Astrocyte (in vitro differentiated cells and primary cell): ENCODE results near the gene LRRC15. TPM values are rescaled to one million over a fixed set of nuclear protein-coding genes. Genes with fewer than 3 reads are reported as not detected.

Experiments used
- DNase-seq: peaks from one replicate; pipeline ENCODE4 v3.0.0-alpha.2; 2010; ENCODE audit warnings: low read depth
- FAIRE-seq: peaks from 2 replicates; lab custom pipeline; 2011; peaks lifted over from hg19 to GRCh38; lab: Jason Lieb, UNC
- H2AFZ ChIP-seq: 2 replicates; pipeline ENCODE4 v1.6.0; 2012; ENCODE audit warnings: low read depth, low read length, inconsistent platforms
- H3K27ac ChIP-seq: 2 replicates; pipeline ENCODE4 v1.5.1; 2011; ENCODE audit warnings: low read depth, low read length, inconsistent platforms
- H3K27me3 ChIP-seq: 2 replicates; pipeline ENCODE4 v1.6.0; 2011; ENCODE audit warnings: low read length, inconsistent platforms; ENCODE audit not compliant: insufficient read depth
- H3K36me3 ChIP-seq: 2 replicates; pipeline ENCODE4 v1.5.1; 2011; ENCODE audit warnings: low read length, inconsistent platforms; ENCODE audit not compliant: insufficient read depth
- H3K4me1 ChIP-seq: 2 replicates; pipeline ENCODE4 v1.5.1; 2011; ENCODE audit warnings: low read length, inconsistent platforms; ENCODE audit not compliant: insufficient read depth
- H3K4me2 ChIP-seq: 2 replicates; pipeline ENCODE4 v1.6.0; 2012; ENCODE audit warnings: low read length, inconsistent platforms
- H3K4me3 ChIP-seq: 2 replicates; pipeline ENCODE4 v1.5.1; 2011; ENCODE audit warnings: low read depth, mild to moderate bottlenecking, low read length, inconsistent platforms; ENCODE audit not compliant: insufficient read depth
- H3K79me2 ChIP-seq: 2 replicates; pipeline ENCODE4 v1.6.0; 2012; ENCODE audit warnings: mild to moderate bottlenecking, low read length, inconsistent platforms; ENCODE audit not compliant: insufficient read depth
- H3K9ac ChIP-seq: 2 replicates; pipeline ENCODE4 v1.6.0; 2012; ENCODE audit warnings: mild to moderate bottlenecking, low read length, inconsistent platforms
- H3K9me3 ChIP-seq: 2 replicates; pipeline ENCODE4 v1.5.1; 2012; ENCODE audit warnings: low read depth, mild to moderate bottlenecking, low read length, inconsistent platforms; ENCODE audit not compliant: insufficient read depth
- H4K20me1 ChIP-seq: 2 replicates; pipeline ENCODE4 v1.6.0; 2012; ENCODE audit warnings: low read length, inconsistent platforms; ENCODE audit not compliant: insufficient read depth
- H3K27ac Mint-ChIP-seq: one replicate; pipeline ENCODE4 v1.8.0; 2021; ENCODE audit warnings: mild to moderate bottlenecking, mixed read lengths; ENCODE audit not compliant: unreplicated experiment
- H3K27me3 Mint-ChIP-seq: one replicate; pipeline ENCODE4 v1.8.0; 2021; ENCODE audit warnings: low read depth, mixed read lengths; ENCODE audit not compliant: unreplicated experiment
- H3K36me3 Mint-ChIP-seq: one replicate; pipeline ENCODE4 v1.8.0; 2021; ENCODE audit warnings: low read depth, mixed read lengths; ENCODE audit not compliant: unreplicated experiment
- H3K4me1 Mint-ChIP-seq: one replicate; pipeline ENCODE4 v1.8.0; 2021; ENCODE audit warnings: low read depth, mixed read lengths; ENCODE audit not compliant: unreplicated experiment
- H3K4me3 Mint-ChIP-seq: one replicate; pipeline ENCODE4 v1.8.0; 2021; ENCODE audit warnings: mild to moderate bottlenecking, moderate library complexity, mixed read lengths; ENCODE audit not compliant: unreplicated experiment
- H3K9me3 Mint-ChIP-seq: one replicate; pipeline ENCODE4 v1.8.0; 2021; ENCODE audit warnings: mild to moderate bottlenecking, mixed read lengths; ENCODE audit not compliant: unreplicated experiment
- EZH2 ChIP-seq: IDR thresholded peaks from 2 replicates; pipeline ENCODE4 v1.6.1; 2012; ENCODE audit warnings: mild to moderate bottlenecking, low read length, inconsistent platforms; ENCODE audit not compliant: insufficient read depth
- total RNA-seq: library from RNA; stranded (reverse); gene quantifications from 2 replicates; pipeline ENCODE4 v1.2.1, GENCODE V29; 2021
- TF ChIP-seq, protein P1 (sequence below): IDR thresholded peaks from 2 replicates; pipeline ENCODE4 v1.5.1; 2011; ENCODE audit warnings: low read depth, mild to moderate bottlenecking, inconsistent platforms, low read length, moderate library complexity; ENCODE audit not compliant: insufficient read depth

LRRC15 gene
- total RNA-seq, 1 donor from 2014 or later = 1.4 TPM

DNA sequence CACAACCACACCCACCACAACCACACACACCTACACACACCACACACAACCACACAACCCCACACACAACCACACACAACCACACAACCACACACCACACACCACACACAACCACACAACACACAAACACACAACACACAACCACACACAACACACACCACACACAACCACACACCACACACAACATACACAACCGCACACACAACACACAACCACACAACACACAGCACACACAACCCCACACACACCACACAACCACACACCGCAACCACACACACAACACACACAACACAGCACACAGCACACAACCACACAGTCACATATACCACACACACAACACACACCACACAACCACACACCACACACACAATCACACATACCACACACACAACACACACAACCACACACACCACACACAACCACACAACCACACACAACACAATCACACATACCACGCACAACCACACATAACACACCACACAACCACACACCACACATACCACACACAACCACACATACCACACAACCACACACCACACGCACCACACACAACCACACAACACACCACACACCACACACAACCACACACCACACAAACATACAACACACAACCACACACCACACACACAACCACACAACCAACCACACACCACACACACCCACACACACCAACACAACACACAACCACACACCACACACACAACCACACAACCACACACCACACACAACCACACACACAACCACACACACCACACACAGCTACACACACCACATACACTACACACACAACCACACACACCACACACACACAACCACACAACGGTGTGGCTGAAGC is 42.1 kb downstream of the LRRC15 start:
- Histone ChIP-seq H3K9ac (no peak overlapping the region), H3K4me2 (no peak overlapping the region), H3K4me1 (peaks cover 23% of the 10 kb centered on the region), H3K27me3 (no peaks in the 10 kb centered on the region), H4K20me1 (peaks cover 8% of the 10 kb centered on the region), H3K79me2 (no peaks in the 10 kb centered on the region), H3K9me3 (peaks cover 10% of the 10 kb centered on the region), H3K4me3 (no peak overlapping the region), H3K36me3 (no peaks in the 10 kb centered on the region), H2AFZ (no peak overlapping the region), H3K27ac (no peak overlapping the region)
- no peaks in the 10 kb centered on the region for H3K36me3 Mint-ChIP-seq
- no peak overlapping the region for H3K27ac Mint-ChIP-seq
- no peak for TF ChIP-seq EZH2
- TF ChIP-seq, protein P1, sequence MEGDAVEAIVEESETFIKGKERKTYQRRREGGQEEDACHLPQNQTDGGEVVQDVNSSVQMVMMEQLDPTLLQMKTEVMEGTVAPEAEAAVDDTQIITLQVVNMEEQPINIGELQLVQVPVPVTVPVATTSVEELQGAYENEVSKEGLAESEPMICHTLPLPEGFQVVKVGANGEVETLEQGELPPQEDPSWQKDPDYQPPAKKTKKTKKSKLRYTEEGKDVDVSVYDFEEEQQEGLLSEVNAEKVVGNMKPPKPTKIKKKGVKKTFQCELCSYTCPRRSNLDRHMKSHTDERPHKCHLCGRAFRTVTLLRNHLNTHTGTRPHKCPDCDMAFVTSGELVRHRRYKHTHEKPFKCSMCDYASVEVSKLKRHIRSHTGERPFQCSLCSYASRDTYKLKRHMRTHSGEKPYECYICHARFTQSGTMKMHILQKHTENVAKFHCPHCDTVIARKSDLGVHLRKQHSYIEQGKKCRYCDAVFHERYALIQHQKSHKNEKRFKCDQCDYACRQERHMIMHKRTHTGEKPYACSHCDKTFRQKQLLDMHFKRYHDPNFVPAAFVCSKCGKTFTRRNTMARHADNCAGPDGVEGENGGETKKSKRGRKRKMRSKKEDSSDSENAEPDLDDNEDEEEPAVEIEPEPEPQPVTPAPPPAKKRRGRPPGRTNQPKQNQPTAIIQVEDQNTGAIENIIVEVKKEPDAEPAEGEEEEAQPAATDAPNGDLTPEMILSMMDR = no peak
- DNase-seq (peak; percentile 51), FAIRE-seq (no peak)
- H3K9me3 Mint-ChIP-seq = peaks cover 2% of the 10 kb centered on the region
- peaks cover 26% of the 10 kb centered on the region for H3K27me3 Mint-ChIP-seq
- H3K4me3 Mint-ChIP-seq = no peak overlapping the region
- peaks cover 24% of the 10 kb centered on the region for H3K4me1 Mint-ChIP-seq

DNA sequence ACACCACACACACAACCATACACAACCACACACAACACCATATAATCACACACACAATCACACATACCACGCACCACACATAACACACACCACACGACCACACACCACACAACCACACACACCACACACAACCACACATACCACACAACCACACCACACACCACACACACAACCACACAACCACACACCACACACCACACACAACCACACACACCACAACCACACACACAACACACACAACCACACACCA is 42.6 kb downstream of the LRRC15 start:
- H3K9me3 Mint-ChIP-seq = peaks cover 2% of the 10 kb centered on the region
- H3K4me3 Mint-ChIP-seq = no peak overlapping the region
- Histone ChIP-seq H3K9me3 (peaks cover 10% of the 10 kb centered on the region), H3K27me3 (no peaks in the 10 kb centered on the region), H2AFZ (no peak overlapping the region), H3K4me1 (peaks cover 28% of the 10 kb centered on the region), H3K4me3 (no peak overlapping the region), H3K4me2 (no peak overlapping the region), H3K27ac (no peak overlapping the region), H3K9ac (no peak overlapping the region), H4K20me1 (peaks cover 8% of the 10 kb centered on the region), H3K36me3 (no peaks in the 10 kb centered on the region), H3K79me2 (no peaks in the 10 kb centered on the region)
- H3K27me3 Mint-ChIP-seq = peaks cover 23% of the 10 kb centered on the region
- H3K4me1 Mint-ChIP-seq = peaks cover 27% of the 10 kb centered on the region
- H3K36me3 Mint-ChIP-seq = no peaks in the 10 kb centered on the region
- no peak for DNase-seq
- no peak for FAIRE-seq
- TF ChIP-seq, protein P1 = no peak
- TF ChIP-seq EZH2 = no peak
- no peak overlapping the region for H3K27ac Mint-ChIP-seq
